ENCODE measurements around the gene SUN1. TPM values are rescaled to one million over a fixed set of nuclear protein-coding genes. Genes with fewer than 3 reads are reported as not detected.
A peak's percentile ranks its signal among the peaks of the same experiment; 100 is the strongest.

SUN1 gene
- total RNA-seq, 1 experiment from 2014 or later = 252 TPM

GRCh38 chr7:910441-910861 is 78.2 kb downstream of the SUN1 start:
- no peak for TF ChIP-seq CTCF (IDR thresholded peaks at IDR 0.05; ENCODE audit: unreplicated experiment)
- peaks cover 12% of the 10 kb centered on the region for H3K27me3 Mint-ChIP-seq (ENCODE audit: unreplicated experiment)
- intact Hi-C loops (cut with micrococcal nuclease; ENCODE audit: unreplicated experiment) = loop anchor here (5.0 kb wide), 1 partner anchor 37 kb away; no protein-coding TSS in a partner anchor
- CTCF ChIA-PET = interaction anchor here (0.6 to 1.4 kb wide), 5 partner anchors 9 to 329 kb away, joined by 3 to 11 read pairs (median 4); no protein-coding TSS in a partner anchor
- H3K27ac Mint-ChIP-seq (ENCODE audit: unreplicated experiment) = no peak overlapping the region
- BruUV-seq (replicated peaks) = no TSS peak
- no peaks in the 10 kb centered on the region for H3K9me3 Mint-ChIP-seq (ENCODE audit: low read depth, unreplicated experiment)
- no peak overlapping the region for H3K4me3 Mint-ChIP-seq (ENCODE audit: low read depth, unreplicated experiment)
- no peak for DNase-seq
- peaks cover 66% of the 10 kb centered on the region for H3K36me3 Mint-ChIP-seq (ENCODE audit: insufficient read depth, unreplicated experiment)
- H3K4me1 Mint-ChIP-seq (ENCODE audit: low read depth, unreplicated experiment) = peaks cover 35% of the 10 kb centered on the region

GRCh38 chr7:910931-911431 is 78.7 kb downstream of the SUN1 start:
- peaks cover 7% of the 10 kb centered on the region for H3K27me3 Mint-ChIP-seq (ENCODE audit: unreplicated experiment)
- peaks cover 71% of the 10 kb centered on the region for H3K36me3 Mint-ChIP-seq (ENCODE audit: insufficient read depth, unreplicated experiment)
- no peak for TF ChIP-seq CTCF (IDR thresholded peaks at IDR 0.05; ENCODE audit: unreplicated experiment)
- CTCF ChIA-PET = interaction anchor here (0.6 to 1.4 kb wide), 3 partner anchors 9 to 330 kb away, joined by 3 to 11 read pairs (median 4); no protein-coding TSS in a partner anchor
- intact Hi-C loops (cut with micrococcal nuclease; ENCODE audit: unreplicated experiment) = loop anchor here (5.0 kb wide), 1 partner anchor 36 kb away; no protein-coding TSS in a partner anchor
- no peak for DNase-seq
- no peaks in the 10 kb centered on the region for H3K9me3 Mint-ChIP-seq (ENCODE audit: low read depth, unreplicated experiment)
- peaks cover 35% of the 10 kb centered on the region for H3K4me1 Mint-ChIP-seq (ENCODE audit: low read depth, unreplicated experiment)
- no peak overlapping the region for H3K4me3 Mint-ChIP-seq (ENCODE audit: low read depth, unreplicated experiment)
- no peak overlapping the region for H3K27ac Mint-ChIP-seq (ENCODE audit: unreplicated experiment)
- BruUV-seq (replicated peaks) = no TSS peak

GRCh38 chr7:911791-912480 is 79.7 kb downstream of the SUN1 start:
- Mint-ChIP-seq H3K9me3 (ENCODE audit: low read depth, unreplicated experiment) (no peaks in the 10 kb centered on the region), H3K27ac (ENCODE audit: unreplicated experiment) (no peak overlapping the region), H3K4me3 (ENCODE audit: low read depth, unreplicated experiment) (no peak overlapping the region), H3K27me3 (ENCODE audit: unreplicated experiment) (no peaks in the 10 kb centered on the region), H3K36me3 (ENCODE audit: insufficient read depth, unreplicated experiment) (peaks cover 78% of the 10 kb centered on the region), H3K4me1 (ENCODE audit: low read depth, unreplicated experiment) (peaks cover 43% of the 10 kb centered on the region)
- DNase-seq = no peak
- CTCF ChIA-PET = no interaction called here
- peak; percentile 20 for TF ChIP-seq CTCF (IDR thresholded peaks at IDR 0.05; ENCODE audit: unreplicated experiment)
- no TSS peak for BruUV-seq (replicated peaks)
- intact Hi-C loops (cut with micrococcal nuclease; ENCODE audit: unreplicated experiment) = loop anchor here (5.0 kb wide), 1 partner anchor 35 kb away; no protein-coding TSS in a partner anchor

- BruUV-seq (replicated peaks) = TSS peak; percentile 33
- intact Hi-C loops (cut with micrococcal nuclease; ENCODE audit: unreplicated experiment) = loop anchor here (5.0 kb wide), 1 partner anchor 33 kb away; no protein-coding TSS in a partner anchor
- Mint-ChIP-seq H3K4me3 (ENCODE audit: low read depth, unreplicated experiment) (peak overlapping the region; percentile 28), H3K27me3 (ENCODE audit: unreplicated experiment) (no peaks in the 10 kb centered on the region), H3K27ac (ENCODE audit: unreplicated experiment) (peak overlapping the region; percentile 27), H3K36me3 (ENCODE audit: insufficient read depth, unreplicated experiment) (peaks cover 80% of the 10 kb centered on the region), H3K4me1 (ENCODE audit: low read depth, unreplicated experiment) (peaks cover 43% of the 10 kb centered on the region), H3K9me3 (ENCODE audit: low read depth, unreplicated experiment) (no peaks in the 10 kb centered on the region)
- TF ChIP-seq CTCF (IDR thresholded peaks at IDR 0.05; ENCODE audit: unreplicated experiment) = no peak
- DNase-seq = peak; percentile 97
- CTCF ChIA-PET = interaction anchor here (0.5 to 2.0 kb wide), 20 partner anchors 9 to 263 kb away, joined by 3 to 18 read pairs (median 6); partner anchors contain the start of genes ADAP1 and COX19
These were observed 81.7 kb downstream of the SUN1 start for GRCh38 chr7:913736-914520.
